ENCODE measurements around the gene KLRC3.
"Not testable (repeated sequence)": the region's sequence is repeated elsewhere in the genome, so short reads cannot be mapped to it uniquely, and the experiment has no call there.

The KLRC3 gene

DNA sequence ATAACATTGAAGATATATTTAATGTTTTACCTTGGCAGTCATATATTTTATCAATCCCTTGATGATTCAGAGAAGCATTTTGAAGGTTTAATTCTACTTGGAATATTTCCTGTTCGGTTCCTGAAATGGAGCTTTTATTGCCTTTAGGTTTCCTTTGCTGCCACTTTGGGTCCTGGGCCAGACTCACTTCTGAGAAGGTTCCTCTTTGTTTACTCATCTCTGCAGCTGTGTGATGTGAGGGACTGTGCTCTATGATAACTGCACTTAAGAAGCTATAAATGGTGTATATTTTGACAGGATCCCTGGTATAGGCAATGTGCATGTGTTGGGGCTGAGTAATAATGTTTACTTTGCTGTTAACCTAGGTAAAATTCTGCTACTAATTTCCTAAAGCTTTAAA is at the start of gene KLRC3:
TSS of gene KLRC3 (minus strand) at position 262 of the 400 bp plus-strand sequence. CDS start at position 217, 45 bp downstream.
- DNase-seq (ENCODE audit: low read depth); H3K4me3 ChIP-seq (ENCODE audit: low read depth, low read length): not testable (repeated sequence)

DNA sequence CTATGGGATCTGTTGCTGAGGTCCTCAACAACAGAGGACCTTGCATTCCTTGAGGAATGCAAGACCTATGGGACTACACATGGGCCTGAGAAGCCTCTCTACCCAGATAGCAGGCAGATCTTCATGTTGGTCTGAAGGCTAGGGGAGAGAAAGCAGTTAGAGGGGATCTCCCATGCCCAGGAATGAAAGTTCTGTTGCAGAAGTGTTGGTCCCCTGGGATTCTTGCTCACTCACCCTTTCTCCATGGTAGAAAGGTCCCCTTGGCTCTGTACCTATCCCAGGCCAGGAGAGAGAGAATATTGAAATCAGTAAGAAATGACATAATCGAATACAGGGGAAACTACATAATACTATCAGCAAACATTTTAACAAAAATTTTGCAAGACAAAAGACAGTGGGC is 49.3 kb upstream of the KLRC3 start:
- DNase-seq (ENCODE audit: low read depth): no peak
- TF ChIP-seq, protein P1, sequence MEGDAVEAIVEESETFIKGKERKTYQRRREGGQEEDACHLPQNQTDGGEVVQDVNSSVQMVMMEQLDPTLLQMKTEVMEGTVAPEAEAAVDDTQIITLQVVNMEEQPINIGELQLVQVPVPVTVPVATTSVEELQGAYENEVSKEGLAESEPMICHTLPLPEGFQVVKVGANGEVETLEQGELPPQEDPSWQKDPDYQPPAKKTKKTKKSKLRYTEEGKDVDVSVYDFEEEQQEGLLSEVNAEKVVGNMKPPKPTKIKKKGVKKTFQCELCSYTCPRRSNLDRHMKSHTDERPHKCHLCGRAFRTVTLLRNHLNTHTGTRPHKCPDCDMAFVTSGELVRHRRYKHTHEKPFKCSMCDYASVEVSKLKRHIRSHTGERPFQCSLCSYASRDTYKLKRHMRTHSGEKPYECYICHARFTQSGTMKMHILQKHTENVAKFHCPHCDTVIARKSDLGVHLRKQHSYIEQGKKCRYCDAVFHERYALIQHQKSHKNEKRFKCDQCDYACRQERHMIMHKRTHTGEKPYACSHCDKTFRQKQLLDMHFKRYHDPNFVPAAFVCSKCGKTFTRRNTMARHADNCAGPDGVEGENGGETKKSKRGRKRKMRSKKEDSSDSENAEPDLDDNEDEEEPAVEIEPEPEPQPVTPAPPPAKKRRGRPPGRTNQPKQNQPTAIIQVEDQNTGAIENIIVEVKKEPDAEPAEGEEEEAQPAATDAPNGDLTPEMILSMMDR (IDR thresholded peaks at IDR 0.05; ENCODE audit: control insufficient read depth, extremely low read depth, insufficient read depth): no peak
- no peak overlapping the region for H3K4me3 ChIP-seq (ENCODE audit: low read depth, low read length)

DNA sequence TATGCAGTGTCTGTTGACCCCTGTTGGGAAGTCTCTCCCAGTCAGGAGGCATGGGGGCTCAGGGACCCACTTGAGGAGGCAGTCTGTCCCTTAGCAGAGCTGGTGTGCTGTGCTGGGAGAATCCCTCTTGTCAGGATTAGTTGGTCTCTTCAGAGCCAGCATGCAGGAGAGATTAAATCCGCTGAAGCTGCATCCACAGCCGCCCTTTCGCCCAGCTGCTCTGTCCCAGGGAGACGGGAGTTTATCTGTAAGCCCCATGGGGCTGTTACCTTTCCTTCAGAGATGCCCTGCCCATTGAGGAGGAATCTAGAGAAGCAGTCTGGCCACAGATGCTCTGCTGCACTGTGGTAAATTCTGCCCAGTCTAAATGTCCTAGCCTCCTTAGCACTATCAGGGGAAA is 45.9 kb upstream of the KLRC3 start:
- DNase-seq (ENCODE audit: low read depth): no peak
- H3K4me3 ChIP-seq (ENCODE audit: low read depth, low read length): no peak overlapping the region
- TF ChIP-seq, protein P1 (IDR thresholded peaks at IDR 0.05; ENCODE audit: control insufficient read depth, extremely low read depth, insufficient read depth): no peak

DNA sequence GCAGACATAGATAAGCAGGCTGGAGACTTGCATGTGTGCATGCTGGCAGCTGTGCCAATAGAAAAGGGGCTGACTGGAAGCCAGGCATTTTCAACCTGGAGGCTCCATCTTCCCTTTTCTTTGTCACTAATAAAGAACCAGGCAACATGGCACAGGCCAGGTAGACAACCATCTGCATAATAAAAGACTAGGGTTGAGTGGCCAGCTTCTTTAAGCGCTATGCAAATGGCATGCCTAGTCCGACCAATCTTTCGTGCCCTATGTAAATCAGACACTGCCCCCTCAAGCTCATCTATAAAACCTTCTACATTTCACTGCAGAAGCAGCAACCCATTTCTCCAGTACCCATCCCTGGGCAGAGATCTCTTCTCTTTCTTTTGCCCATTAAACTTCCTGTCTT is 37.4 kb upstream of the KLRC3 start:
- no peak overlapping the region for H3K4me3 ChIP-seq (ENCODE audit: low read depth, low read length)
- TF ChIP-seq, protein P1 (IDR thresholded peaks at IDR 0.05; ENCODE audit: control insufficient read depth, extremely low read depth, insufficient read depth): no peak
- no peak for DNase-seq (ENCODE audit: low read depth)

DNA sequence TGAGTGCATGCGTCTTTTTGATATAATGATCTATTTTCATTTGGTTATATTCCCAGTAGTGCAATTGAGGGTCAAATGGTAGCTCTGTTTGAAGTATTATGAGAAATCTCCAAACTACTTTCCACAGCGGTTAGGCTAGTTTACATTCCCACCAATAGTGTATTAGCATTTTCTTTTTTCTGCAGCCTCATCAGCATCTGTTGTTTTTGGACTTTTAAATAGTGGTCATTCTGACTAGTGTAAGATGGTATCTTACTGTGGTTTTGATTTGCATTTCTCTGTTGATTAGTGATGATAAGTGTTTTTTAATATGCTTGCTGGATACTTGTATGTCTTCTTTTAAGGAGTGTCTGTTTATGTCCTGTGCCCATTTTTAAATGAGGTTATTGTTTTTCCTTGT is 36.5 kb upstream of the KLRC3 start:
- no peak for DNase-seq (ENCODE audit: low read depth)
- TF ChIP-seq, protein P1 (IDR thresholded peaks at IDR 0.05; ENCODE audit: control insufficient read depth, extremely low read depth, insufficient read depth): no peak
- H3K4me3 ChIP-seq (ENCODE audit: low read depth, low read length): no peak overlapping the region

DNA sequence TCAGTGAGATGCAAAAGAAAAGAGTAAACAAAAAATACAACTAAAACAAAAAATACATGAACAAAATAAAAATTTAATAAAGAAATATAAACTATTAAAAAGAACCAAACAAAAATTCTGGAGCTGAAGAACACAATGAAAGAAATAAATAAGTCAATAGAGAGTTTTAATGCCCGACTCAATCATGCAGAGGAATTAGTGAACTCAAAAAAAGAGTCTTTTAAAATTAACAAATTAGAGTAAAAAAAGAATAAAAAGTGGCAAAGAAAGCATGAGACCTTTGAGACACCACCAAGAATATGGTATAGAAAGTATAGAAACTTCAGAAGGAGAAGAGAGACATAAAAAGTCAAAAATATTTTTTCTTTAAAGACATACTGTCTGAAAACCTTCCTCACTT is 35.4 kb upstream of the KLRC3 start:
- no peak for DNase-seq (ENCODE audit: low read depth)
- TF ChIP-seq, protein P1 (IDR thresholded peaks at IDR 0.05; ENCODE audit: control insufficient read depth, extremely low read depth, insufficient read depth): no peak
- no peak overlapping the region for H3K4me3 ChIP-seq (ENCODE audit: low read depth, low read length)

DNA sequence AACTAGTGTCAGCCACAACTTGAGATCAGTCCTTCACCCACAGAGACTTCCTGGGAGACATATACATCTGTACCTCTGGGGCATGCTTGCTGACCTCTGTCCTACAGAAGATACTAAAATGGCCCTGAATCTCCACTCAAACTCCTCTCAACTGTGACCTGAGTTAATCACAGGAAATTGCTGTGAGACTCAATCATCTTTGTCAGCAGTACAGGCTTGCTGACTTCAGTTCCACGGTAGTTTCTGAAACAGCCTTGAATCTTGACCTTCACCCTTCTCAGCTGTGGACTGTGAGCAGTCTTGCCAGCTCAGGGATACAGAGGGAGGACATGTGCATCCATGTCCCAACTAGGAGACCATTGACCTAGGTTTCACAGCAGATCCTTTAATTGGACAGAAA is 34.1 kb upstream of the KLRC3 start:
- TF ChIP-seq, protein P1 (IDR thresholded peaks at IDR 0.05; ENCODE audit: control insufficient read depth, extremely low read depth, insufficient read depth): no peak
- no peak overlapping the region for H3K4me3 ChIP-seq (ENCODE audit: low read depth, low read length)
- no peak for DNase-seq (ENCODE audit: low read depth)

Data from LNCaP clone FGC (cell line).